Stimulated activated CD8-positive, alpha-beta memory T cell treated with anti-CD3 and anti-CD28 coated beads, Interleukin-12 subunit alpha, Interleukin-12 subunit beta, amount 100 ng/mL, for 24 hours (primary cell): Measurements from ENCODE around the gene ADCYAP1.
"Not testable (repeated sequence)": the region's sequence is repeated elsewhere in the genome, so short reads cannot be mapped to it uniquely, and the experiment has no call there.

Source experiments
- DNase-seq: peaks from one replicate; pipeline ENCODE4 v3.0.0-alpha.2; 2020; ENCODE audit errors: extremely low read depth

The ADCYAP1 gene

DNA sequence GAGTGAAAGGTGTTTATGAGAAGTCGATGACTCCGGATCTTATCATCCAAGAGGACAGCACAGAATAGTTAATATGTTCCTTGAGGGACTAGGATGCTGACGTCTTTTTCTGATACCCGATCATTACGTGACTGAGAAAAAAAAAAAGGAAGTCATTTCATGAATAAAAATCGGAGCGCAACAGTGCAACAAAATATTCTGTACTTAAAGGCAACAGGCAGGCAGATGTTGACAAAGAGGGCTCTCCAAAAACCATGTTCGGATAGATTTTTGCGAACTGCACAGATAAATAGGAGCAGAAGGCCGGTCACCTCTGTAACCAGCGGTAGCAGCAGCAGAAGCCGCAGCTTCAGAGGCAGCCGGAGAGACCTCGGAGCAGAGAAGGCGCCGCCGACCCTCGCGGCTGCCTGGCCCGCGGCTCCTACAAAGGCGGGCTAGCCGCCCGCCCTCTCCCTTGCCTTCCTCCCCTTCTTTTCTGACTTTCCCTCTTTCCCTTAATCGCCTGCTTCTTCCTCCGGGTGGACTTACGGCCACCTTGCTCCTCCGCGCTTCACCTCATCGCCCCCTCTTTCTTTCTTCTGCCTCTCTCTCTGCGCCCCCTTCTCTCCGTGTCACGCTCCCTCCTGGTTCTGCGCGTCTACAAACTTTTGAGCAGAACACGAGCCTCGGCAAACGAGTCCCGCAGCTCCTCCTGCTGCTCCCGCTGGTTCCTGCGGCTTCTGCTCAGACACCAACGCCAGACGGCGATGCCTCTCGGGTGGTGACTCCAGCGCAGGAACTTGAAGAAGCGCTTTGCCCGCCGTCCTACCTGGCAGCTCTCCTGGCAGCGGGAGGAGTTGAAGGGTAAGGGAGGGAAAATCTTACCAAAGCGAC lies at the start of gene ADCYAP1:
TSS of gene ADCYAP1 (plus strand) at position 654 of the 873 bp plus-strand sequence. CDS start 516 bp downstream, outside the sequence.
- no peak for DNase-seq

DNA sequence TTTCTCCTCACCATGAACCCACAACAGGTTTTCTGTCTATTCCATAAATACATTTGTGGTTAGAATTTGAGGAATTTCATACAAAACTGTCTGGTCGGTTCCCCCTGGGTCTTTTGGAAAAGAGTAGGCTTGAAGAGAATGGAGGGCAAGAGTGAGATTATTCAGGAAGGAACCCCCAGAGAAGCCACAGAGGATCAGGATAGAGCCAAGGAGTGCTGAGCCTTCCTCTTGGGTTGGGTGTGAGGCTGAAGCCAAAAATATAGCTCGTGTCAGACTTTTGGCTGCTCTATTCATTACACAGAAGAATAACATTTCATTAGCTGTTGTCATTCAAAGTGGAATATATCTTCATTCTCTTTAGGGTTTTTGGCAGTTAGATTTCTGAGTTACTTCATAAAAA lies 46.7 kb upstream of the ADCYAP1 start:
- no peak for DNase-seq

DNA sequence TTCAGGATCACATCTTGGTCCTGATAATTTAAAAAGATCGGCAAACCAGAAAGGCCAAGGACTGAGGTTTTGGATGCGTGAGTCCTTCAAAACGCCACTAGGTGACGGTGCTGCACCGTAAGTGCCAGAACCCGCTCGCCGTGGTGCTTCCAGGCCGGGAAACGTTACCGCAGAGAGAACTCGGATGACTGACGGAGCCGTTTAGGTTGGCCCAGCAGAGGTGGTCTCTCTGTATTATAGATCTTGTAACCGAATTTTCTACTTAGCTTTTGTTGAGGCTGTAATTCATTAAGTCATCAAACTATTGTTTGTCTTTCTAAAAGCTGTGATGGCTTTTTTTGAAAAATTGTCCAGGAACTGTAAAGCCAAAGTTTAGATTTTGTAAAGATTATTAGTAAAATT lies 39.8 kb upstream of the ADCYAP1 start:
- DNase-seq = peak; percentile 1

GRCh38 chr18:867257-867656 lies 37.4 kb upstream of the ADCYAP1 start:
- no peak for DNase-seq

GRCh38 chr18:873426-873825 lies 31.2 kb upstream of the ADCYAP1 start:
- DNase-seq = not testable (repeated sequence)

DNA sequence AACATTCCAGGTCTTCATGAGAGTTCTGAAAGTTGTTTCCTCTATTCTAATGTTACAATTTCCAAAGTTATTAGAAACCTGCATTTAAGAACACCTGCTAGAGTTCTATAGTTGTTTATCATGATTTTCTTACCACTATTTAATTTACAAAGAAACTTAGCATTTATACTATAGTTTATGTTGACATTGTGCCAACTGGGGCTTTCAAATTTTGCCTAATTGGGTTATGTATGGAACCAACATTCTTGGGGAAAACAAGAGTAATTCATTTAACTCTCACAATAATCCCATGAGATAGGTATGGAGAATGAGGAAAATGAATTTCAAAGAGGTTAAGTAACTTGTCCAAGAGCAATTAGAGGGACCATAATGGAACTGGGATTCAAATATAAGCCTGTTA lies 28.8 kb upstream of the ADCYAP1 start:
- DNase-seq = no peak

GRCh38 chr18:877238-877637 lies 27.4 kb upstream of the ADCYAP1 start:
- DNase-seq = no peak

GRCh38 chr18:886076-886475 lies 18.6 kb upstream of the ADCYAP1 start:
- DNase-seq = no peak

DNA sequence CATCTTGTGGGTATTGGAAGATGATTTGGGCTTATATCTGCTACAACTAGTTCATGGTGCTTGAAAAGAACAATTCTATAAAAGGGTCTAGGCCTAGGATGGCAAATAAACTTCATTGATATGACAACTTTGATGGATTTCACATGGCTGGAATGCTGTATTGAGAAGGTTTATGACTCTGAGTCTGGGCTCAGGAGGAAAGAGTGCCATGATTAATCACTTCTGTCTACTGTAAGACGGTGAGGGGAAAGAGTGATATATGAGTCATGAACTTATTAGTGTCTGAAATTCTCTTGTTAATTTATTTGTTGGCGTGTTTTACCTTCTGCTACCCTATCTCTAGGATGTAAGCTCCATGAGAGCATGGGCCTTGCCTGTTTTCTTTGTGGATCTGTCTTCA lies 17.0 kb upstream of the ADCYAP1 start:
- DNase-seq = no peak

GRCh38 chr18:892316-892715 lies 12.4 kb upstream of the ADCYAP1 start:
- no peak for DNase-seq

GRCh38 chr18:896315-896714 lies 8.4 kb upstream of the ADCYAP1 start:
- DNase-seq = no peak

- DNase-seq = no peak
Measured at GRCh38 chr18:901761-902160, 2.9 kb upstream of the ADCYAP1 start.

DNA sequence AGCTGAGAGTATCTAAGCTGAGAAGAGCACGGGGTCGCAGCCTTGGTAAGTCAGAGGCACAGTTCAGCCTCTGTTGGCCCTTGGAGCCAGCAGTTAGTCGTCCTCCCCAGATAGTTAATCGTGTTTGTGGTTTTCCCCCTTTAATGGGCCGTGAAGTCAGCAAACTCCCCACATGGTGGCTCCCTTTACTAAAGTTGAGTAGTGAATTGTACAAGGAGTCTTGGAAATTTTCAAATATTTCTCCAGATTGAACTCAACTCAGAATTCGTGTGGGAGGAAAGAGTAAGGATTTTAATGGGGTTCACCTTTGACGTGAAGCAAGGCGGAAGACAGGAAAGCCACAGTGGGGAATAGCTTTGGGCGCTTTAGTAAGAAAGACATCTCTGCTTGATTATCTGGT lies 2.4 kb upstream of the ADCYAP1 start:
- DNase-seq = no peak

GRCh38 chr18:903701-904100 lies 970 bp upstream of the ADCYAP1 start:
- no peak for DNase-seq

DNA sequence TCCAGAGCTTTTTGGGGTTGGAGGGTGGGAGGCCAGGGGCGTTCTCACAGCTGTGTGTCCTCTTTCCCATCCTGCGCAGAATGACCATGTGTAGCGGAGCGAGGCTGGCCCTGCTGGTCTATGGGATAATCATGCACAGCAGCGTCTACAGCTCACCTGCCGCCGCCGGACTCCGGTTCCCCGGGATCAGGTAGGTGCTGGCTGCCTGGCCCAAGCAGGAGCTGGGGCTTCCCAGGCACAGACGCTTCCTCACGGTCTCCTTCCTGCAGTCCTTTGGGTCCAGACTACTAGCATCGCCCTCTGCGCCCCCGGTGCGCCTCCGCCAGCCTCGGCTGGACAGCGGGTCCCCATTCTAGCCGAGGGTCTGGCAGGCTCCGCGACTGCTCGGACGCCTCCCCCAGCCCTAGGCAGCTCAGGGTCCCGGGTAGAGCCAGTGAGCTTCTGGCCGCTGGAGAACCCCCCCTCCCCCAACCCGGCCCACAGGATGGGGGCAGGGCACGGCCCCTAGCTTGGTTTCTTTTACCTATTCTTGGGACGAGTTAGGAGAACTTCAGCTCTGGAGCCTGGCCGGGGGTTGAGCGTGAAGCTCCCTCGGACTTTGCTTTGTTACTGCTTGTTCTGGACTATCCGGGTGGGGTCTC lies 756 bp downstream of the ADCYAP1 start:
- no peak for DNase-seq

- no peak for DNase-seq
Measured at GRCh38 chr18:905948-906415, 1.3 kb downstream of the ADCYAP1 start.

DNA sequence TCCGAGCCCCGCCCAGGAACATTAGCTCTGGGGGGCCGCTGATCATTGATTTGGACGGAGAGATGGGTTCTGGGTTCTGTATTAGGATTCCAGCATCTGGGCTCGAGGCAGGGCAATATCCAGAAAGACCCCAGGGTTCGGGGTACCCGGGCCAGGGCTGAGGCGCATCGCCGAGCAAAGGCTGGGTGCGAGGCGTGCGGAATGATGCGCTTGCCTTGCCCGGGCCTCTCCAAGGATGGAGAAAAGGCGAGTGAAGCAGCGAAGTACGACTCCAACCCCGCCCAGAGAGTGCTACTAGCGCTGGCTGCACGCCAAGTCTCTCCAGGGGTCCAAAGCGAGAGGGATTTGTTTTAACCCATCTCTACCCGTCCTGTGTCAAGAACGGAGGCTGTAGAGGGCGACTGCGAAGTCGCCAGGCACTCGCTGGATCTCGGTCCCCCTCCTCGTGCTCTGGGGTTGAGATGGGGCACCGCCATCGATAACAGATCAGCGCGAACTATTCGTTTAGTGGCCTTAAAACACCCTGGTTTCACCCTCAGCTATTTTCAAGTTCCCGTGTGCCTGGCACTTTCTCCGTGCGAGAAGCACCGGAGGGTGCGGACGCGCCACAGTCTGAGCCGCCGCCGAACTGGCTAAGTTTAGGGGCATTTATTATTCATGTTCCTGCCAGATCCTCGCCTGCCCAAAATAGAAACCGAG lies 1.9 kb downstream of the ADCYAP1 start:
- DNase-seq = no peak

GRCh38 chr18:907115-907884 lies 2.6 kb downstream of the ADCYAP1 start:
- no peak for DNase-seq

DNA sequence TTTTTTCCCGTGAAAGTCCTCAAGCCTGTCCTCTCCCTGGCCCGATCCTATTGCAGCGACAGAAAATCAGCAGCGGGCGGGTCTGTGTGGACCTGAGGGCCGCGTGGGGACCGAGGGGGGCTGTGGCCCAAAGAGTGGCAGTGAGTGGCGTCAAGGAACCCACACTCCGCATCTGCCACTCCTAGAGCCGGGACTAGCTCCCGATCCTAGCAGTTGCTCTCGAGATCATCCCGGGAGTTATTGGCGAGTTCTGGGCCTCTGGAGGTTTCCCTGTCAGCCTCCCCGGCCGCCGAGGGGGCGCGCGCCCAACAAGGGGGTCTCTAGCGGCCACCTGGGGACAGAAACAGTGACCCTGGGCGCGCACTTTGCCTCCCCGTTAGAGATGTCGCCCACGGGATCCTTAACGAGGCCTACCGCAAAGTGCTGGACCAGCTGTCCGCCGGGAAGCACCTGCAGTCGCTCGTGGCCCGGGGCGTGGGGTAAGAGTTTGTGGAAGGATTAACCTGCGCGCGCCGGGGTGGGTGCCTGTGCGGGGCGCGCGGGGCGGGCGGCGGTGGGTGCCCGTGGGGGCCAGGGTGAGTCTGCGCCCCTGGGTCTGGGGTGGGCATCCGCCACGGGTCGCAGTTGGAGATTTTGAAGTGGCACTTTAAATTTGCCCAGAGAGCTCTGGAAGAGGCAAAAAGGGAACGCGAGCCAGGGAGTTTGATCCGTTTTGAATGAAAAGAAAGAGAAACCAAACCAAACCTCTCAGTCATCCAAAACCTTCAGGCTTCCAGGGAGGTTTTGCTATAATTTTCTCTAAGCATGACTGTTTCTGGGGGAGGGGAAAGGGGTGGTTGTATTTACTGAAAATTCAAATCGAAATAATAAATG lies 3.5 kb downstream of the ADCYAP1 start:
- no peak for DNase-seq
